ENCODE data around the gene CALML3. TPM values are rescaled to one million over a fixed set of nuclear protein-coding genes. Genes with fewer than 3 reads are reported as not detected.

The CALML3 gene
- total RNA-seq, 1 donor from 2014 or later = not detected

- Histone ChIP-seq H3K9me3 (no peaks in the 10 kb centered on the region), H3K36me3 (no peaks in the 10 kb centered on the region), H3K4me1 (no peaks in the 10 kb centered on the region), H3K27me3 (no peaks in the 10 kb centered on the region), H3K4me3 (no peak overlapping the region), H3K27ac (no peak overlapping the region)
- DNase-seq (peak; percentile 47), ATAC-seq (no peak)
- TF ChIP-seq CTCF (IDR thresholded peaks at IDR 0.05) = no peak
- intact Hi-C loops (cut with DNase I) = no loop called here
These were observed 37.2 kb downstream of the CALML3 start for GRCh38 chr10:5561704-5562645.

GRCh38 chr10:5563321-5563961 is 38.7 kb downstream of the CALML3 start:
- H3K9me3 ChIP-seq = no peaks in the 10 kb centered on the region
- TF ChIP-seq CTCF (IDR thresholded peaks at IDR 0.05) = no peak
- DNase-seq (peak; percentile 55), ATAC-seq (no peak)
- H3K36me3 ChIP-seq = no peaks in the 10 kb centered on the region
- intact Hi-C loops (cut with DNase I) = no loop called here
- H3K27ac ChIP-seq = no peak overlapping the region
- H3K27me3 ChIP-seq = no peaks in the 10 kb centered on the region
- H3K4me1 ChIP-seq = no peaks in the 10 kb centered on the region
- no peak overlapping the region for H3K4me3 ChIP-seq

GRCh38 chr10:5563991-5564536 is 39.3 kb downstream of the CALML3 start:
- intact Hi-C loops (cut with DNase I) = no loop called here
- DNase-seq (peak; percentile 54), ATAC-seq (no peak)
- H3K4me3 ChIP-seq = no peak overlapping the region
- no peaks in the 10 kb centered on the region for H3K36me3 ChIP-seq
- no peaks in the 10 kb centered on the region for H3K27me3 ChIP-seq
- no peaks in the 10 kb centered on the region for H3K9me3 ChIP-seq
- no peak overlapping the region for H3K27ac ChIP-seq
- TF ChIP-seq CTCF (IDR thresholded peaks at IDR 0.05) = no peak
- H3K4me1 ChIP-seq = no peaks in the 10 kb centered on the region

GRCh38 chr10:5564537-5565204 is 39.9 kb downstream of the CALML3 start:
- no peak overlapping the region for H3K27ac ChIP-seq
- no peaks in the 10 kb centered on the region for H3K36me3 ChIP-seq
- H3K9me3 ChIP-seq = no peaks in the 10 kb centered on the region
- TF ChIP-seq CTCF (IDR thresholded peaks at IDR 0.05) = no peak
- H3K4me3 ChIP-seq = no peak overlapping the region
- no peaks in the 10 kb centered on the region for H3K27me3 ChIP-seq
- DNase-seq = peak; percentile 27
- no peaks in the 10 kb centered on the region for H3K4me1 ChIP-seq
- intact Hi-C loops (cut with DNase I) = no loop called here
- no peak for ATAC-seq

DNA sequence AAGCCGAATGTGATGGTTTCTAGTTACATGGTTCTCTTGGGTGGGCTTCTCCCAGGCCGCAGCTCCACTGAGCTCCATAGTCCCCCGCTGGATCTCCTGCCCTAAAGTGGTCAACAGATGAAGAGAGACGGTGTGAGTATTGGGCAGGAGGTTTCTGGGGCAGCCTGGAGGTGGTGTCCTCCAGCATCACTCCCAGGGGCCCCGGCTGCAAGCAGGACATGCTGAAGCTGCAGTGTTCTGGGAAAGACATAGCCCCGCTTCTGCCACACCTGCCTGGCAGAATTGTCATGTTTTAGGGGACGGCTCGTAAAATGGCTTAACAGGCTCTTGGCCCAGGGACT is 40.4 kb downstream of the CALML3 start:
- ATAC-seq = no peak
- H3K36me3 ChIP-seq = no peaks in the 10 kb centered on the region
- no peak for TF ChIP-seq CTCF (IDR thresholded peaks at IDR 0.05)
- no peak overlapping the region for H3K4me3 ChIP-seq
- intact Hi-C loops (cut with DNase I) = no loop called here
- peak; percentile 29 for DNase-seq
- H3K27me3 ChIP-seq = no peaks in the 10 kb centered on the region
- no peaks in the 10 kb centered on the region for H3K9me3 ChIP-seq
- H3K27ac ChIP-seq = no peak overlapping the region
- H3K4me1 ChIP-seq = no peaks in the 10 kb centered on the region

Measured in upper lobe of right lung (tissue), 1 donor.